Heart right ventricle (tissue), 16 donors: Measurements from ENCODE around the gene F11. TPM values are rescaled to one million over a fixed set of nuclear protein-coding genes. Genes with fewer than 3 reads are reported as not detected.

ENCODE experiments used
- ATAC-seq, 8 donors: fragments of 200-7000 bp; cut with Tn5 transposase; one replicate each; pipeline ENCODE4 v1.9.1; 2020; ENCODE audit warnings: mild to moderate bottlenecking in 8 of 8, moderate library complexity in 8 of 8, moderate number of reproducible peaks in 1 of 8
- DNase-seq, 2 donors: peaks; one replicate each; pipeline ENCODE4 v3.0.0-alpha.2; 2020
- H3K27ac ChIP-seq, 10 donors: fragments of 200-600 bp; sonication (generic) in 2 of 10; one replicate each; pipeline versions ENCODE4 v1.5.0 to v1.8.0; 2020 to 2022; ENCODE audit warnings: mild to moderate bottlenecking in 3 of 10
- H3K27me3 ChIP-seq, 7 donors: fragments of 200-600 bp; one replicate each; pipeline ENCODE4 v1.8.0; 2021 to 2022; ENCODE audit warnings: mild to moderate bottlenecking in 2 of 7
- H3K36me3 ChIP-seq, 9 donors: fragments of 200-600 bp; sonication (generic) in 1 of 9; one replicate each; pipeline versions ENCODE4 v1.5.0 to v1.8.0; 2020 to 2022; ENCODE audit warnings: mild to moderate bottlenecking in 2 of 9
- H3K4me1 ChIP-seq, 9 donors: fragments of 200-600 bp; sonication (generic) in 1 of 9; one replicate each; pipeline versions ENCODE4 v1.5.0 to v1.8.0; 2020 to 2022; ENCODE audit warnings: mild to moderate bottlenecking in 4 of 9
- H3K4me3 ChIP-seq, 10 donors: fragments of 200-600 bp; sonication (generic) in 2 of 10; one replicate each; pipeline versions ENCODE4 v1.5.0 to v1.8.0; 2020 to 2022; ENCODE audit warnings: mild to moderate bottlenecking in 7 of 10, moderate library complexity in 2 of 10
- H3K9me3 ChIP-seq, 11 donors: fragments of 200-600 bp in 10 of 11; sonication (generic) in 2 of 11; one replicate each; pipeline versions ENCODE4 v1.5.0 to v1.8.0; 2013 to 2022; ENCODE audit warnings: mild to moderate bottlenecking in 2 of 11, control low read depth in 1 of 11, moderate library complexity in 1 of 11
- CTCF ChIP-seq, 9 donors: fragments of 200-600 bp; sonication (generic) in 2 of 9; IDR thresholded peaks; one replicate each; pipeline versions ENCODE4 v1.5.0 to v1.8.0; 2021 to 2022; ENCODE audit warnings: antibody characterized with exemption in 9 of 9, mild to moderate bottlenecking in 5 of 9, moderate library complexity in 1 of 9
- WGBS, 2 donors: extraction: QIAGEN DNeasy Blood & Tissue Kit; methylation state at CpG; one replicate each; pipeline ENCODE4 v1.1.7; 2013; ENCODE audit warnings: inconsistent platforms in 1 of 2; 5-methylcytosine and 5-hydroxymethylcytosine counted together
- intact Hi-C, 10 donors: fragments of 100-400 bp; cut with DNase I; formaldehyde crosslinking; loops; one replicate each; pipeline versions ENCODE4 v1.11.1 to v1.14.2; 2022
- polyA plus RNA-seq, 2 donors: library from polyadenylated mRNA; stranded (reverse); fragments of 200-250 nt; gene quantifications; one replicate each; pipeline ENCODE4 v1.2.3, GENCODE V29; 2013
- total RNA-seq, 10 donors: library from RNA; stranded (reverse); fragmentation: NEBNext Ultra II Directional in 3 of 10; extraction: Animal tissue kit (Norgen Biotek cat#: 25700) in 3 of 10; gene quantifications; one replicate each; pipeline versions ENCODE4 v1.2.1 to v1.2.4, GENCODE V29; 2021 to 2023
- donor health status: Arrhythmogenic right ventricular cardiomyopathy.
- donor health status: ischemic (EF 13 %, LVEDD 7.1; RV severe dilation, severe dysfunction).
- donor health status: healthy with polysubstance abuse.
- donor health status: DM: no; HTN: yes; CAD: no.
- donor health status: DM: no; HTN: no; CAD: no.
- donor health status: ischemic (EF 25% LVEDD 6.9; RV normal size, moderate dysfunction).
- donor health status: ischemic (EF 25% LVEDD 5.7; RV mildly dilated, moderate dysfunction).
- donor health status: healthy.
- donor health status: DM: yes; HTN: yes; CAD: no.
- donor health status: Ischemic cardiomyopathy.
- donor health status: ischemic (EF 35%, LVEDD 5.7; RV mildly dilated, moderate dysfunction).
- donor health status: nonischemic (EF 11% LVEDD 7.7; RV severe dilation, severe dysfunction).
- donor health status: DM: yes; HTN: yes; CAD: no.
- donor health status: PGD.
- donor health status: ischemic (EF 29% LVEDD 5.4; RV normal size, mild dysfunction).
- donor health status: nonischemic (EF 23%, LVEDD 6.1; RV moderate dilation, normal function).

Gene F11
- total and polyA plus RNA-seq, 12 donors = 0.09 to 0.37 (median 0.16) TPM; not detected in 9

- no peak overlapping the region for H3K27ac ChIP-seq
- H3K27me3 ChIP-seq = no peaks in the 10 kb centered on the region
- intact Hi-C loops = no loop called here
- 67 to 72% methylated on average over 2 of the region's 2 CpGs for whole genome bisulfite sequencing, 2 donors
- H3K4me3 ChIP-seq = peak overlapping the region in 5 of 10 donors; percentile 18 to 31 (median 25)
- TF ChIP-seq CTCF (IDR thresholded peaks at IDR 0.05) = no peak
- H3K36me3 ChIP-seq = peaks cover 0 to 14% (median 0%) of the 10 kb centered on the region in 9 donors
- ATAC-seq = no peak
- H3K4me1 ChIP-seq = peaks cover 0 to 13% (median 7%) of the 10 kb centered on the region in 9 donors
- DNase-seq = no peak
- peaks cover 0 to 18% (median 6%) of the 10 kb centered on the region in 11 donors for H3K9me3 ChIP-seq
Measured at GRCh38 chr4:186228514-186228894, 37.5 kb upstream of the F11 start.

- TF ChIP-seq CTCF (IDR thresholded peaks at IDR 0.05) = no peak
- H3K36me3 ChIP-seq = peaks cover 0 to 35% (median 0%) of the 10 kb centered on the region in 9 donors
- WGBS, 2 donors = 46 to 66% methylated on average over 2 of the region's 2 CpGs
- H3K4me3 ChIP-seq = no peak overlapping the region
- intact Hi-C loops = no loop called here
- H3K27ac ChIP-seq = no peak overlapping the region
- no peak for DNase-seq
- no peak for ATAC-seq
- H3K4me1 ChIP-seq = no peaks in the 10 kb centered on the region
- H3K27me3 ChIP-seq = no peaks in the 10 kb centered on the region
- H3K9me3 ChIP-seq = no peaks in the 10 kb centered on the region
Measured at GRCh38 chr4:186234367-186234766, 31.6 kb upstream of the F11 start.

GRCh38 chr4:186236126-186236525 is 29.9 kb upstream of the F11 start:
- 83 to 92% methylated on average over 4 of the region's 4 CpGs for WGBS, 2 donors
- intact Hi-C loops = no loop called here
- H3K27ac ChIP-seq = no peak overlapping the region
- no peaks in the 10 kb centered on the region for H3K9me3 ChIP-seq
- no peak for TF ChIP-seq CTCF (IDR thresholded peaks at IDR 0.05)
- DNase-seq (no peak), ATAC-seq (no peak)
- H3K36me3 ChIP-seq = peaks cover 0 to 35% (median 0%) of the 10 kb centered on the region in 9 donors
- peaks cover 0 to under 1% (median 0%) of the 10 kb centered on the region in 9 donors for H3K4me1 ChIP-seq
- no peaks in the 10 kb centered on the region for H3K27me3 ChIP-seq
- H3K4me3 ChIP-seq = no peak overlapping the region

GRCh38 chr4:186240452-186240847 is 25.5 kb upstream of the F11 start:
- ATAC-seq = no peak
- Histone ChIP-seq H3K4me3 (no peak overlapping the region), H3K36me3 (peaks cover 0 to 10% (median 0%) of the 10 kb centered on the region in 9 donors), H3K27ac (no peak overlapping the region), H3K9me3 (no peaks in the 10 kb centered on the region), H3K27me3 (no peaks in the 10 kb centered on the region), H3K4me1 (peaks cover 0 to 7% (median 0%) of the 10 kb centered on the region in 9 donors)
- no peak for TF ChIP-seq CTCF (IDR thresholded peaks at IDR 0.05)
- 84 to 85% methylated on average over 7 of the region's 7 CpGs for WGBS, 2 donors
- no peak for DNase-seq
- intact Hi-C loops = no loop called here
